Left renal pelvis (tissue), 4 donors: ENCODE results near the gene ABHD18. TPM values are rescaled to one million over a fixed set of nuclear protein-coding genes. Genes with fewer than 3 reads are reported as not detected.
"Not testable (repeated sequence)": the region's sequence is repeated elsewhere in the genome, so short reads cannot be mapped to it uniquely, and the experiment has no call there.

Experiments used
- DNase-seq, 4 donors: peaks; one replicate each; pipeline ENCODE4 v3.0.0-alpha.2; 2013; ENCODE audit warnings: low read depth in 4 of 4, low spot score in 3 of 4
- polyA plus RNA-seq, 4 donors: library from polyadenylated mRNA; unstranded; fragments of 120-200 nt; gene quantifications; one replicate each; pipeline ENCODE4 v1.2.1, GENCODE V29; 2013; ENCODE audit not compliant: insufficient read length in 4 of 4

The ABHD18 gene
- polyA plus RNA-seq, 4 donors: 8.6 to 17.4 (median 14.5) TPM

DNA sequence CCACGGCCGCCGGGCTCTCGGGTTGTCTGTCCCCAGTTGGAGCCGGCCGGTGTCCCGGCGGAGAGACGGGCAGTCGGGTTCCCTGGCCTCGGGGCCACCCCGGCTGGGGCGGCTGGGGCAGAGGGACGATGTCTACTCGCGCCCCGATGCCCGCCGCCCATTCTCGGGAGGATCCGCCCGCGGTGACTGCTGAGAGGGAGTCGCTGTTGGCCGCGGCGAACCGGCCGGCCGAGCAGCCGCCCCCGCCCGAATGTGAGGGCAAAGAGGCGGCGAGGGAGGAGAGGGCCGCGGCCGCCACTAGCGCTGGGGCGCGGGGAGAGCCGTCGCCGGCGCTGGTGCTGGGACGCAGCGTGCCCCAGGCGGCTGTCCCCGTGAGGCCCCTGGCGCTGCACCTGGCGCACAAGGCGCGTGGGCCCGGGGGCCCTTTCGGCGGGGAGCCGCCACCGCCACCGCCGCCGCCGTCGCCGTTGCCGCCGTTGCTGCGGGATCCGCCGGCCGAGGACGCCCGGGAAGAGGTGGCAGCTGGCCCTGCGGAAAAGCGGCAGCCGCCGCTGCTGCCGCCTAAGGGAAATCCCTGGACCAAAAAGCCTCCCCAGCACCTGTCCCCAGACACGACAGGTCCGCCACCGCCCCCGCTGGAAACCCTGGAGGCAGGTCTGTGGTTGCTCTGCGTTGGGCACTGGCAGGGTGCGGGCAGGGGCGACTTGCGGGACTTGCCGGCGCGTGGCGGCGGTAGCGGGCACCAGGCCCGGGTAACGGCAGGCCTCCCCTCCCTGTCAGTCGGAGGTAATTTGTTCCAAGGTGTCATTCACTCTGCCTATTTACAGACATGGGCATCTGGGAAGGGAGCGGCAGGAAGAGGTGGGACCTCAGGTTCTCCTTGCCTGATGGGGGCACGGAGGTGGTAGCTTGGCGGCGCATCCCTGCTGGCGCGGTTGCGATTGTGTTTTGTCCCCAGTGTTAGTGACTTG is 96.6 kb downstream of the ABHD18 start:
- peak in 3 of 4 donors; percentile 41 to 57 (median 42) for DNase-seq

DNA sequence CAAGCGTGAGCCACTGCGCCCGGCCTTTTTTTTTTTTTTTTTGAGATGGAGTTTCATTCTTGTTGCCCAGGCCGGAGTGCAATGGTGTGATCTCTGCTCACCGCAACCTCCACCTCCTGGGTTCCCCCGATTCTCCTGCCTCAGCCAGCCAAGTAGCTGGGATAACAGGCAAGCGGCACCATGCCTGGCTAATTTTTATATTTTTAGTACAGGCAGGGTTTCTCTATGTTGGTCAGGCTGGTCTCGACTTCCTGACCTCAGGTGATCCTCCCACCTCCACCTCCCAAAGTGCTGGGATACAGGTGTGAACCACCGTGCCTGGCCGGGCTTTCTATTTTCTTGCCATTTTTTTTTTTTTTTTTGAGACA is 101.2 kb downstream of the ABHD18 start:
- not testable (repeated sequence) for DNase-seq

DNA sequence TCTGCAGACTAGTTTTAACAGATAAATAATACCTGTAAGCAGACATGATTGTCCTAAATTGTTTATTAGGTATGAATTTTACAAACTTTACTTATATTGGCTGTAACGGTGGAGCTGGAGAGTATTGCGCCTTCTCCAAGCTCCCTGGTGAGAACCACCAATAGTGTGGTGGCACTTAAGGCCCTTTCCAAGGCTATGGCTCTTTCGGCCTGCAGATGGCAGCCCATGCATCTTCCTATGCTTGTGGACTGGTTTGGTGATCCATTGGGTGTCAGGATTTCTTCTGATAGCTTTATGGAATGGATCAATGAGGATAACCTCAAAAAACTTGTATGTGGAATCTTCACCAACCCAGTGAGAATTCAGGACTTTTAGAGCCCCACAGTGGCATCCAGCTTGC is 103.7 kb downstream of the ABHD18 start:
- DNase-seq: no peak

DNA sequence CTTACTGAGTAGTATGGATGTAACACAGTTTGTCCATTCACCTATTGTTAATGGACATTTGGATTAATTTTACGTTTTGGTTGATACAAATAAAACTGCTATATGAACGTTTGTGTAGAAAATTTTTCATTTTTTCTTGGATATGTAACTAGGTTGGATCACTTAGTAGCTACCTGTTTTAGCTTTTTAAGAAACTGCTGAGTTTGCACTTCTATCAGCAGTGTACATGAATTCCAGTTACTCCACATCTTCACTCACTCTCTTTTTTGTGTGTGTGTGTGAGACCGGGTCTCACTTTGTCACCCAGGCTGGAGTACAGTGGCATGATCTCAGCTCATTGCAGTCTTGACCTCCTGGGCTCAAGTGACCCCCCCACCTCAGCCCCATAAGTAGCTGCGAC is 111.3 kb downstream of the ABHD18 start:
- no peak for DNase-seq

Other genes starting within 250 kb of the ABHD18 start
- not detected for gene SLC25A31, start 235.0 kb upstream of the ABHD18 start, polyA plus RNA-seq
- 10 to 100 TPM in 1 of 4 donors, 1 to 10 TPM in 3; 5.4 to 12.7 (median 8.7) TPM for gene HSPA4L, start 183.1 kb upstream of the ABHD18 start, polyA plus RNA-seq
- gene PLK4, start 84.5 kb upstream of the ABHD18 start, polyA plus RNA-seq: 10 to 100 TPM; 17.5 to 25.5 (median 21.3) TPM
- gene MFSD8, start 233 bp upstream of the ABHD18 start, polyA plus RNA-seq: 10 to 100 TPM; 20.9 to 37.9 (median 25.7) TPM
- gene LARP1B, start 95.9 kb downstream of the ABHD18 start, polyA plus RNA-seq: 10 to 100 TPM; 18.0 to 25.2 (median 23.7) TPM